Gastroesophageal sphincter (tissue), 3 donors: ENCODE results near the gene PTCH2.

Experiments used
- POLR2A ChIP-seq, 2 donors: fragments of 450-650 bp; IDR thresholded peaks; one replicate each; pipeline ENCODE4 v1.6.1; 2017; ENCODE audit warnings: antibody characterized with exemption in 2 of 2, mild to moderate bottlenecking in 2 of 2, moderate library complexity in 1 of 2
- TF ChIP-seq, protein P1 (sequence below), 4 experiments: fragments of 200-600 bp in 2 of 4; fragments of 450-650 bp in 2 of 4; sonication (generic) in 1 of 4; IDR thresholded peaks; one replicate each; pipeline ENCODE4 v1.5.1; 2017 to 2019; ENCODE audit warnings: antibody characterized with exemption in 4 of 4, mild to moderate bottlenecking in 2 of 4, moderate library complexity in 2 of 4

GRCh38 chr1:44831516-44831915 is 11.5 kb downstream of the PTCH2 start:
- TF ChIP-seq, protein P1, sequence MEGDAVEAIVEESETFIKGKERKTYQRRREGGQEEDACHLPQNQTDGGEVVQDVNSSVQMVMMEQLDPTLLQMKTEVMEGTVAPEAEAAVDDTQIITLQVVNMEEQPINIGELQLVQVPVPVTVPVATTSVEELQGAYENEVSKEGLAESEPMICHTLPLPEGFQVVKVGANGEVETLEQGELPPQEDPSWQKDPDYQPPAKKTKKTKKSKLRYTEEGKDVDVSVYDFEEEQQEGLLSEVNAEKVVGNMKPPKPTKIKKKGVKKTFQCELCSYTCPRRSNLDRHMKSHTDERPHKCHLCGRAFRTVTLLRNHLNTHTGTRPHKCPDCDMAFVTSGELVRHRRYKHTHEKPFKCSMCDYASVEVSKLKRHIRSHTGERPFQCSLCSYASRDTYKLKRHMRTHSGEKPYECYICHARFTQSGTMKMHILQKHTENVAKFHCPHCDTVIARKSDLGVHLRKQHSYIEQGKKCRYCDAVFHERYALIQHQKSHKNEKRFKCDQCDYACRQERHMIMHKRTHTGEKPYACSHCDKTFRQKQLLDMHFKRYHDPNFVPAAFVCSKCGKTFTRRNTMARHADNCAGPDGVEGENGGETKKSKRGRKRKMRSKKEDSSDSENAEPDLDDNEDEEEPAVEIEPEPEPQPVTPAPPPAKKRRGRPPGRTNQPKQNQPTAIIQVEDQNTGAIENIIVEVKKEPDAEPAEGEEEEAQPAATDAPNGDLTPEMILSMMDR (IDR thresholded peaks at IDR 0.05) = no peak
- TF ChIP-seq POLR2A (IDR thresholded peaks at IDR 0.05) = no peak
